ENCODE results near the gene MT1X.

Gene MT1X

GRCh38 chr16:56688762-56689161 is 6.5 kb downstream of the MT1X start:
- in situ Hi-C loops (cut with MboI; ENCODE audit: low pct_unique_long_range_greater_than_20kb, low sequenced_read_pairs, unreplicated experiment) = no loop called here
- DNase-seq (ENCODE audit: low spot score) = no peak
- TF ChIP-seq, protein P1, sequence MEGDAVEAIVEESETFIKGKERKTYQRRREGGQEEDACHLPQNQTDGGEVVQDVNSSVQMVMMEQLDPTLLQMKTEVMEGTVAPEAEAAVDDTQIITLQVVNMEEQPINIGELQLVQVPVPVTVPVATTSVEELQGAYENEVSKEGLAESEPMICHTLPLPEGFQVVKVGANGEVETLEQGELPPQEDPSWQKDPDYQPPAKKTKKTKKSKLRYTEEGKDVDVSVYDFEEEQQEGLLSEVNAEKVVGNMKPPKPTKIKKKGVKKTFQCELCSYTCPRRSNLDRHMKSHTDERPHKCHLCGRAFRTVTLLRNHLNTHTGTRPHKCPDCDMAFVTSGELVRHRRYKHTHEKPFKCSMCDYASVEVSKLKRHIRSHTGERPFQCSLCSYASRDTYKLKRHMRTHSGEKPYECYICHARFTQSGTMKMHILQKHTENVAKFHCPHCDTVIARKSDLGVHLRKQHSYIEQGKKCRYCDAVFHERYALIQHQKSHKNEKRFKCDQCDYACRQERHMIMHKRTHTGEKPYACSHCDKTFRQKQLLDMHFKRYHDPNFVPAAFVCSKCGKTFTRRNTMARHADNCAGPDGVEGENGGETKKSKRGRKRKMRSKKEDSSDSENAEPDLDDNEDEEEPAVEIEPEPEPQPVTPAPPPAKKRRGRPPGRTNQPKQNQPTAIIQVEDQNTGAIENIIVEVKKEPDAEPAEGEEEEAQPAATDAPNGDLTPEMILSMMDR (IDR thresholded peaks at IDR 0.05; ENCODE audit: extremely low read depth, insufficient read depth, missing control alignments) = no peak

GRCh38 chr16:56689171-56689570 is 6.9 kb downstream of the MT1X start:
- DNase-seq (ENCODE audit: low spot score) = no peak
- in situ Hi-C loops (cut with MboI; ENCODE audit: low pct_unique_long_range_greater_than_20kb, low sequenced_read_pairs, unreplicated experiment) = no loop called here
- TF ChIP-seq, protein P1 (IDR thresholded peaks at IDR 0.05; ENCODE audit: extremely low read depth, insufficient read depth, missing control alignments) = no peak

GRCh38 chr16:56690420-56691122 is 8.3 kb downstream of the MT1X start:
- in situ Hi-C loops (cut with MboI; ENCODE audit: low pct_unique_long_range_greater_than_20kb, low sequenced_read_pairs, unreplicated experiment) = no loop called here
- no peak for DNase-seq (ENCODE audit: low spot score)
- TF ChIP-seq, protein P1 (IDR thresholded peaks at IDR 0.05; ENCODE audit: extremely low read depth, insufficient read depth, missing control alignments) = no peak

- in situ Hi-C loops (cut with MboI; ENCODE audit: low pct_unique_long_range_greater_than_20kb, low sequenced_read_pairs, unreplicated experiment) = no loop called here
- DNase-seq (ENCODE audit: low spot score) = no peak
- TF ChIP-seq, protein P1 (IDR thresholded peaks at IDR 0.05; ENCODE audit: extremely low read depth, insufficient read depth, missing control alignments) = no peak
Observed at GRCh38 chr16:56691885-56692284, 9.6 kb downstream of the MT1X start.

- TF ChIP-seq, protein P1 (IDR thresholded peaks at IDR 0.05; ENCODE audit: extremely low read depth, insufficient read depth, missing control alignments) = no peak
Observed at GRCh38 chr16:56695246-56695645, 13.0 kb downstream of the MT1X start.

GRCh38 chr16:56697456-56698155 is 15.3 kb downstream of the MT1X start:
- in situ Hi-C loops (cut with MboI; ENCODE audit: low pct_unique_long_range_greater_than_20kb, low sequenced_read_pairs, unreplicated experiment) = no loop called here
- TF ChIP-seq, protein P1 (IDR thresholded peaks at IDR 0.05; ENCODE audit: extremely low read depth, insufficient read depth, missing control alignments) = no peak
- no peak for DNase-seq (ENCODE audit: low spot score)

More at GRCh38 chr16:56695246-56695645, 13.0 kb downstream of the MT1X start:
- DNase-seq (ENCODE audit: low spot score) = no peak
- in situ Hi-C loops (cut with MboI; ENCODE audit: low pct_unique_long_range_greater_than_20kb, low sequenced_read_pairs, unreplicated experiment) = no loop called here

Data from GM13977 (cell line).